Right atrium auricular region (tissue), 2 donors: Measurements from ENCODE around the gene UBE2D4. TPM values are rescaled to one million over a fixed set of nuclear protein-coding genes. Genes with fewer than 3 reads are reported as not detected.
"Not testable (repeated sequence)": the region's sequence is repeated elsewhere in the genome, so short reads cannot be mapped to it uniquely, and the experiment has no call there.

Experiments
- DNase-seq: peaks from one replicate; pipeline ENCODE4 v3.0.0-alpha.2; 2019; ENCODE audit warnings: low spot score
- H3K27ac ChIP-seq, 2 donors: fragments of 200-600 bp; sonication (generic); 1 replicate in 1 of 2; 2 replicates in 1 of 2; pipeline ENCODE4 v1.5.1; 2016 to 2019
- H3K27me3 ChIP-seq, 2 donors: fragments of 200-600 bp; sonication (generic); one replicate each; pipeline versions ENCODE4 v1.5.1 to v1.6.0; 2017 to 2019
- H3K36me3 ChIP-seq: fragments of 200-600 bp; sonication (generic); one replicate; pipeline ENCODE4 v1.5.1; 2016
- H3K4me1 ChIP-seq, 2 donors: fragments of 200-600 bp; sonication (generic); one replicate each; pipeline versions ENCODE4 v1.5.1 to v1.6.0; 2017 to 2019
- H3K4me3 ChIP-seq, 2 donors: fragments of 200-600 bp; sonication (generic); 1 replicate in 1 of 2; 2 replicates in 1 of 2; pipeline ENCODE4 v1.5.1; 2017 to 2019; ENCODE audit warnings: mild to moderate bottlenecking in 1 of 2, moderate library complexity in 1 of 2
- H3K9me3 ChIP-seq, 2 donors: fragments of 200-600 bp; sonication (generic); one replicate each; pipeline ENCODE4 v1.5.1; 2019
- CTCF ChIP-seq, 2 donors: fragments of 200-600 bp; sonication (generic); IDR thresholded peaks; one replicate each; pipeline ENCODE4 v1.5.1; 2019; ENCODE audit warnings: antibody characterized with exemption in 2 of 2
- total RNA-seq, 2 donors: library from RNA; depleted of rRNA; stranded (reverse); fragments of >200 nt; gene quantifications; one replicate each; pipeline ENCODE4 v1.1.0, GENCODE V29; 2016

UBE2D4 gene
- total RNA-seq, 2 donors from 2014 or later: 47.4 to 50.5 TPM

DNA sequence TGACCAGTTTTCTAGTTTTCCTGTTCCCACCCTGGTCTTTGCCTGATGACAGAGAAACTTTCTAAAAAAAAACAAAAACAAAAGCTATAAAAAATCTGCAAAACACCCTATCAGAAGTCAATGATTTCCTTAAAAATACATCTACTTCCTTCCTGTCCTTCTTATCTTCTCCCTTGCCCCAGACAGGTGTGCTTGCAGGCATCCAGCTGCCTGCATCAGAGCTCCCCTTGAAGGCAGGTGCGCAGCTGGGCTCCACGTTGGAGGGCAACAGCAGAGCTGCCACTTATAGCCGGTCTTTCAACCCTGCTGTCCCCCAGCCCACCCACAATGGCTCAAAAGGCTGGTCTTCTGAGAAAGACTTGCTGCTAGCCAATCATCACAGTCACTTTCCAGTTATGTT lies 29.8 kb downstream of the UBE2D4 start:
- Histone ChIP-seq H3K27me3 (no peaks in the 10 kb centered on the region), H3K27ac (no peak overlapping the region), H3K36me3 (peaks cover 3% of the 10 kb centered on the region), H3K4me3 (no peak overlapping the region), H3K4me1 (no peaks in the 10 kb centered on the region), H3K9me3 (no peaks in the 10 kb centered on the region)
- no peak for TF ChIP-seq CTCF (IDR thresholded peaks at IDR 0.05)
- no peak for DNase-seq

- no peak overlapping the region for H3K27ac ChIP-seq
- no peak for DNase-seq
- H3K9me3 ChIP-seq: no peaks in the 10 kb centered on the region
- H3K36me3 ChIP-seq: no peaks in the 10 kb centered on the region
- H3K4me3 ChIP-seq: no peak overlapping the region
- no peaks in the 10 kb centered on the region for H3K27me3 ChIP-seq
- H3K4me1 ChIP-seq: no peaks in the 10 kb centered on the region
- TF ChIP-seq CTCF (IDR thresholded peaks at IDR 0.05): no peak
These were observed 34.7 kb downstream of the UBE2D4 start for GRCh38 chr7:43960933-43961332.

- DNase-seq, H3K27me3 ChIP-seq, H3K27ac ChIP-seq, H3K4me1 ChIP-seq, H3K36me3 ChIP-seq, H3K4me3 ChIP-seq, H3K9me3 ChIP-seq: not testable (repeated sequence)
These were observed 40.2 kb downstream of the UBE2D4 start for GRCh38 chr7:43966392-43966791.

- H3K27ac ChIP-seq, DNase-seq, H3K9me3 ChIP-seq, H3K4me1 ChIP-seq, H3K36me3 ChIP-seq, H3K27me3 ChIP-seq, H3K4me3 ChIP-seq: not testable (repeated sequence)
These were observed 42.2 kb downstream of the UBE2D4 start for GRCh38 chr7:43968172-43969040.

DNA sequence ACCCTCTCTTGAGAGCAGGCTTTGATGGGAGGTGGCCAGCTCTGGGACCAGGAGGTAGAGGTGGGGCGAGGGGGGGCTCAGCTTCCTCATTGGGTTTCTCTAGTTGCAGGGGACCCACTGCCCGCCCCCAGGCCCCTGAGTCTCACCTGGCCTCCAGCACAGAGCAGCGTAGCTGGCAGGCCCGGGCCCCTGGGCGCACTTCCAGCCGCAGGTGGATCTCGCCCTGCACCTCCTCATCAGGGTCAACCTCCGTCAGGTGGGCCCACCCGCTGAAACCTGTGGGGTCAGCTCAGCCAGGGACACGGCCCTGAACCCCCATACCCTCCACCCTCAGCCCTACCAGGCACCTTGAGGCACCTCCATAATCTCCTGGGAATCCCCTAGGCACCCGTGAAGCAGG lies 43.4 kb downstream of the UBE2D4 start:
- not testable (repeated sequence) for H3K4me1 ChIP-seq, H3K27ac ChIP-seq, H3K27me3 ChIP-seq, H3K36me3 ChIP-seq, DNase-seq, H3K4me3 ChIP-seq, H3K9me3 ChIP-seq

DNA sequence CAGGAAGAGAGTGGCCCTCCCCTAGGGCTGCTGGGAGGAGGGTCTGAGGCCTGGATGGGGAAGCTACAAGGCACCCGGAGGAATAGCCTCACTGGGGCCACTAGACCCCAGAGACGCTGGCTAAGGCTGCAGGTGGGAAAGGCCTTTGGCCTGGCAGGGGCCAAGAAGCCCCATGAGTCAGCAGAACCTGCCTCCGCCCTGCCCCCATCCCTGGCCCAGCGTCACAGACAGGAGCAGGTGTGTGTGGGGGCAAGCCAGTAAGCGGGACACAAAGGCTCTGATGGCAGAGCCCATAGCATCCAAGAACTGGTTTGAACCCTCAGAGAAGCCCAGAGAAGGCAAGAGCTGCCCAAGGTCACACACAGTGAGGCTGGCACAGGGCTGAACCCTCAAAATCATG lies 44.5 kb downstream of the UBE2D4 start:
- not testable (repeated sequence) for H3K9me3 ChIP-seq, H3K4me3 ChIP-seq, H3K27ac ChIP-seq, DNase-seq, H3K27me3 ChIP-seq, H3K36me3 ChIP-seq, H3K4me1 ChIP-seq

DNA sequence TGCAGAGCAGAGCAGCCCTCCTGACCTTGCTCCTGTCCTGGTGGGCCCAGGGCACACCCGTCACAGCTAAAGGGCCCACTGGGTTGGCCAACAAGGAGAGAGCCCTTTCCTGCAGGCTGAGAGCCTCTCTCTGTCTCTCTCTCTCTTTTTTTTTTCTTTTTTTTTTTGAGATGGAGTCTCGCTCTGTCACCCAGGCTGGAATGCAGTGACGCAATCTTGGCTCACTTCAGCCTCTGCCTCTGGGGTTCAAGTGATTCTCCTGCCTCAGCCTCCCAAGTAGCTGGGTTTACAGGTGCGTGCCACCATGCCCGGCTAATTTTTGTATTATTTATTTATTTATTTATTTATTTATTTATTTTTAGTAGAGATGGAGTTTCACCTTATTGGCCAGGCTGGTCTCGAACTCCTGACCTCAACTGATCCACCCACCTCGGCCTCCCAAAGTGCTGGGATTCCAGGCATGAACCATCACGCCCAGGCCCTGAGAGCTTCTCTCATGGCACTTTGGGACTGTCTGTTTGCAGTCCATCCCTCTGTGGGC lies 47.9 kb downstream of the UBE2D4 start:
- not testable (repeated sequence) for DNase-seq, H3K4me1 ChIP-seq

DNA sequence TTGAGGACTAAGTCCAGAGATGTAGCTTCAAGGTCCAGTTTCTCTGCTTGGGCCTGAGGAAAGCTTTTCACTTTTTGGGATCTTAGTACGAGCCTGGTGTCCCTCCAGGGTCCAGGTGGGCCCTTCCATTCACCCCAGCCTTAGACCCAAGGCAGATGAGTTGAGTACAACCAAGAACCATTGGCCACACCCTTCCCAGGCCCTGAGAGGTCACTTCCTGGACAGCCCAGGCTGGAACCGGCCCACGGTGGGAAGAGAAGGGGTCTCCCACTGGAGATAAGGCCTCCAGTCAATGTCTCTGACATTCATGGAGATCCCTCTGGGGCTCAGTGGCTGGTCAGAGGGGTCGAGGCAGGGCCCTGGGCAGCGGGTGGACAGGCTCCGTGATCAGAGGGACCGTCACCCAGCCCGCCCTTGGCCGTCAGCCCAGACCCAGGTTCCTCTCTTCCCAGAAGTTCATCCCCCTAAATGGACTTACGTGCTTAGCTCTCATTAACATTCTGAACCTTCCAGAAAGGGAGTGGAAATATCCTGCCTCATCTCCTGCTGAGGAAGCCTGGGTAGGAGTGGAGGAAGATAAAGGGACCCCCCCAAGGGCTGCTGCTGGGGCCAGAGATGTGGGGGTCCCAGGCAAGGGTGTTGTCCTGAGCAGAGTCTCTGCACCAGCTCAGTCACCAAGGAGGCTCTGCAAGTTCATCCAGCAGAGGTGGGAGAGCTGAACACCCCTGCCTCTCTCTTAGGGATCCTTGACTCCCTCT lies 48.7 kb downstream of the UBE2D4 start:
- DNase-seq, H3K4me1 ChIP-seq, H3K4me3 ChIP-seq, H3K27ac ChIP-seq, H3K9me3 ChIP-seq, H3K36me3 ChIP-seq, H3K27me3 ChIP-seq: not testable (repeated sequence)

More for the DNA sequence above, 47.9 kb downstream of the UBE2D4 start:
- not testable (repeated sequence) for H3K27ac ChIP-seq, H3K9me3 ChIP-seq, H3K4me3 ChIP-seq, H3K27me3 ChIP-seq, H3K36me3 ChIP-seq
